NCI-H1417 treated with DMSO at 0.1 percent for 48 hours (cell line): ENCODE measurements around the gene FYB1.

Experiments used
- DNase-seq: peaks from one replicate; lab custom pipeline; 2025; lab: John Stamatoyannopoulos, UW

Gene FYB1

DNA sequence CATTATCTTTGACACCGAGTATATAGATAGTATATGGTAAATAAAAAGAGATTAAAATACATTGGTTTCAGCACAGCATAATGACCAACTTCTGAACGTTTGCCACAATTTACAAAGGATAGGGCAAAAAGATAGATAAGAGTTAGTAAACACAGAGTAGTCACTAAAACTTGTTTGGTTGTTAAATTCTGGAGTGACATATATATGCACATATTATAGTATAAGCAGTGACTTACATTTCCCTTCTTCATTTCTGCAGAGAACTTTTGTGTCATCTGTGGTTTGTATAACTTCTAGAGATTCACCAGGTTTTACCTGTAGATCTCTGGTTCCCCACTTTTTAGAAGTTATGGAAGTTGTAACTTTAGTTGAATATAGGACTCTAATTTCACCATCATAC lies 100.7 kb downstream of the FYB1 start:
- DNase-seq = no peak

DNA sequence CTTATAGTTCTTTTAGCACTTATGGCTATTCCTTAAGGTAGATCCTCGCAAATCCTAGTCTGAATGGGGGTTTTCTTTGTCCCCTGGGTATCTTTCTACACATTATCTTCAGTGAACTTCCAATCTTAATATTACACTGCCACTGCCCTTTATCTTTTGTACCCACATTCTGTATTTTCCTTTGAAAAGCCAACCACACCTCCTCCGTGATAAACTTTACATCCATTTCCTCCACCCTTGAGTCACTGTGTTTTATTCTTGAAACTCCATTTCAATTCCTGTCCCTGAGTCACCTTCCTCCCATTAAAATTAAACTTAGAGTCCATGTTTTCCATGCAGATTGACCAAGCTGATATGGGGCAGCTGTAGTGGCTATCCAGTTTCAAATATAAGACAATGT lies 102.0 kb downstream of the FYB1 start:
- no peak for DNase-seq

DNA sequence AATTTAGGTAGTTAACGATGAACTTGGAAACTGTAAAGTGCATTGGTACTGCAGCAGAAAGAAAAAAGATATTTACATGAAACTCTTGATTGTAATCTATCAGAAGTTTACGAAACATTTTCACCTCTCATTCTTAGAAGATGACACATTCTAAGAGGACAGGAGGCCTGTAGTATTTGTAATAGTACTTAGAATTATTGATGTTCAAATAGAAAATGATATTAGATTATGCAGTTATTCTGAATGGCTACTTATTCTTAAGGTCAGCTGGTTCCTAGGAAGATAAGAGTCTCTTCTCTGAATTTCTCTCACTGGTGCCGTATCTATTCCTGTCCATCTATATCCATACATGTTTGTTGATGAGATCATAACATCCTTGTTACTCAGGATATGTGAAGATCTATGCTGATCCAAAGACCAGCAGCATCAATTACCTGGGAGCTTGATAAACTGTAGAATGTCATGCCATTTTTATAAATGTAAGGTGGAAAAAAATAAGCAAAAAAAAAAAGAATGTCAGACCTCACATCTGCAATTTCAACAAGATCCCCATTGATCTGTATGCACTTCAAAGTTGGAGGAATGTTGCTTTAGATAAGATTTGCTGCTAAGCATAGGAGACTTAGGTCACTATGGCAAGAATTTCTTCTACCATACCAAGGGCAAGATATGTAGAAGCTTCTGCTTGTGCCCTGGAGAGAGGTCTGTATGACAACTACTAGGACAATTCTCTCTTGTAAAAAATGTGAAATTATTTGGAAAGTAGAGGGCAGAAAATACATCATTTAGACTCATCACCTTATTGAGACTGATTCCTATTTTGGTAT lies 102.8 kb downstream of the FYB1 start:
- no peak for DNase-seq

DNA sequence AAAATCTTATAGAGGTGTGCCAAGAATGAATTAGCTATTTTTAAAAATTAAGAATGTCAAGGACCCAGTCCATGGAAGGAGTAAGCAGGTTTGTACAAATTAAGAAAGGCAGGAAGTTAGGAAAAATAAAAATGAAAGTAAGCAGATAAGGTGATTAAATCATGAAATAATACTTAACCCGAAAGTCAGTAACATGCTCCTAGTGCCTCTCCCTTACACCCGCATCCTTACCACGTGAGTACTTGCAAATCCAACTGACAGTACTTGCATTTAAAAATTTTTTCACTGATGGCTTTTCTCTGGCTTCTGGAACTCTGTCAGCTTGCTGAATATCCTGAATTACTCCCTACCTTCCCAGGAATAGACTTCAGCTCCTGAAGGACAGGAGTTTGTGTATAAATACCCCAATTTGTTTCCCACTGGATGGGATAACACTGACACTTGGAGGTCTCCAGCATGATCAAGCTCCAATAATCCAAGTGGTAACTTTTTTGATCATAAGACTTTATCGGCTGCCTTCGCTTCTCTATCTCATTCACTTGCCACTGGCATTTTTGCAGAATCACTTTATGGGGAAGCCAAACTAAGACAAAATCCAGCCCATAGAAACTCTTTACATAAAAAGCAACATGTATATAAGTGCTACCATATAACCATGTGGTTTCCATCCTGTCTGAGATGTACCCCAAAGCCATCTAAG lies 103.6 kb downstream of the FYB1 start:
- DNase-seq = no peak

DNA sequence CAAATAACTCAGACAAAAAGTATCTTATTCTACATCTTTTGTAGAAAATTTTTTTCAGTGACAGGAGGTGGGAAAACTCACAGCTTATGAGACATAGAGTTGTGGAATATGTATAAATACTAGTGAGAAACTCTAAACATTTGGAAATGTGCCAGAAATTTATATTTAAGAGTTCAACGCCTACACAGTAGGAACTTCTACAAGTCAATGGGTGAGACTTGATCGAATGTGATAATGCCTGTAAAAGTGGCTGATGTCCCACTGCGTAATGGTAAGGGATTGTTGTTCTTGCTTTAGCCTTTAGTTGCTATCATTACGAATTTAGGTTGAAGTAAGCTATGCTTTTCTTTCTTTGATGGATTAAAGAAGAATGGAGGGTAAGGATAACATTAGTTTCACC lies 105.2 kb downstream of the FYB1 start:
- no peak for DNase-seq

DNA sequence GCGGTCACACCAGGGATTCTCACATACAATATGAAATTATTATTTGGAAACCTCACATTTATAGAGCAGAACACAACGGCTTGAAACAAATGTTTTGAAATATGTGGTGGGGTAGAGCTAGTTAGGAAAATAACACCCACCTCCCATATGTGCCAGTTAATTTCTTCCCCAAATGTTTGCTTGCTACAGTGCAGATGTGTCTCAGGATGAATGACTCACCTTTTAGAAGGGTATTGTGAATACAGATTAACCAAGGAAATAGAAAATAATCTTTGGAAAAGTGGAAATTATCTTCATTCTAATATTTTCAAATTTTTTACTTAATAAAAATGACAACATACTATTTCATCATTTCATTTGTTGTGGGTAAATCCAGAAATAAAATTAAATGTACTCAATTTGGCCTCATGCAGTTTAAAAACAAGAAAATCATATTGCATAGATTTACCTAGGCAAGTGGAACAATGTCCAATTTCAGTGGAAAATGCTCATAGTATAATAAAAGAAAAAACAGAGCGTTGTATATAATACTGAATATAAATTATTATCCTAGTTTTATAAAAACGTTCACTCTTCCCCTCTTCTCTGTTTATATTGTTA lies 105.9 kb downstream of the FYB1 start:
- DNase-seq = no peak

DNA sequence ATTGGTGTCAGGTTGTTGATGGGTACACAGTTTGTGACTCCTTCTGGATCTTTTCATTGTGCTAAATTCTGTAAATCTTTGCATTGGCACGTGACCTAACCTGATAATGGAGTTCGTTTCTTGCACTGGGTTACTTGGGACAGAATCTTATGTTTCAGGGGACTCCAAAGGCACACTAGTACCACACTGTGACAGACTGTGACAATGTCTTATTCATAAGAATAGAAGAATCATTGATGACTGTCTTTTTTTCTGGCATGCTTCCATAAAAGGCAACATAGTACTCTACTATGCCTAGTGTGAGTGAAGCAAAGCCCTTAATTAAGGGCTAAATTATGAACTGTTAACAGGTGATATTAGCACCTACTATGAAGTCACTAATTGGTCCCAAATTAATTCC lies 109.8 kb downstream of the FYB1 start:
- no peak for DNase-seq

DNA sequence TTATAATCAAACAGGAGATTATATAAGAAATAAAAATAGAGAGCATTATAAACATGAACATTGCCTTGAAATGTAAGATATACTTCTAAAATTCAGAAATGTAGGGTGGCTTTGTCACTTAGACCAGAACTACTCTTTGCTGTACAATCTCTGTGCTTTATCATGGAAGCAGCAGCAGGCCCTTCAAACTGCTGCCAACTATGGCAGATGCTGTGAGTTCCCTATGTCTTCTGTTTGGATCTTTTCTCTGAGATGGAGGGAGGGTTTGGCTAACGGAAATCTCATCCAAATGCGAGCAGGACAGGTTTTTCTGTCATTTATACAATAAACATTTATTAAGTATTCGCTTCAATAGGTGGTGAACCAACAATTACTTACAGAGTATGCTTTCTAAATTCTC lies 110.4 kb downstream of the FYB1 start:
- no peak for DNase-seq

DNA sequence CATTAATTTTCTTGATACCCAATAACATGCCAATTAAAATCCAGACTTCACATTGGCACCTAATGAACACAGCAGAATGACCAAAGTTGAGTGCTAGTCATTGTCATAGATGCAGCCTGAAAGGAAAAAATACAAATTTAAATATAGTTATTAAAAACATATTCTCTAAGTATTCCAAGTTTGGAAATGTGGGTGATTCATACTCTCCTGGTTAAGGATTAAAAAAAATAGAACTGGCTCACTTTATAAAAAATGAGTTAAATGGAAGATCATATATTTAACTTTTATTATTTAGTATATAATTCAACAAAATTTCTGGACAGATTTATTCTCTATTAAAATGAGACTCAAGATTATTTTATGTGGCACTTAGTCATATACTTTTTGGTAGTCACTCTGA lies 112.0 kb downstream of the FYB1 start:
- no peak for DNase-seq

DNA sequence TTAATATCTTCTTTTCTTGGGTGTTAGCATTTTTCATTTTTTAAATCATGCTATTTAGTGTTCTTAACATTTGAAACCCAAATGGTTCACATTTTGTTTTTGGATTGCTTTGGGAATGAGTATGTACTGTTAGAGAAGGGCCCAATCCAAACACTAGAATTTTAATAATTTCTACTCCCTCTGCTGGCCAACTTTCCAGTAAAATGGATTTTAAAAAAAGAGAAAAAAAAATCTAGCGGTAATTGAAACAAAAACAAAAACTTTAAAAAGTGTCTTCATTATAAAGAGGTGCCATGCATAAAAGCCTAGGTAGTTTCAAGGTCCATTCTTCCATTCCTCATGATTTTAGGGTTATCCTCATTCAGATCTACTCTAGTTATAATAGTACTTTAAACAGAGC lies 113.0 kb downstream of the FYB1 start:
- DNase-seq = no peak

DNA sequence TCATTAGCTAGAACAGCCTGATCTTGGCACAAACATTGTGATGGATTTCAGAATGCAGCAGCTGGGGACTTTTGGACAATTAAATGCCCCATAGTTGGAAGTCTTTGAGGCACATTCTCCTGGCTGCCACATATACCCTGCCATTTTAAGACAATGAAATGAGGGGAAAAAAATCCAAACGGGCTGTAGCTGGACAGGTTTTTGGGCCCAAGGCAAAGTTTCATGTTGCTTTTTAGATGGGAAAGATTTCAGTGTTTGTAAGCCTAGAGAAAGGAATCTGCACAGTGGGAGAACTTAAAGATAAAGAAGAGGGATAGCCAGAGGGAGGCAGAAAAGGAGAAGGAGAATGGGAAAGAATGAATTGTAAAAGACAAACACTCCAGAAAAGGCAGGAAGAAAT lies 115.1 kb downstream of the FYB1 start:
- DNase-seq = no peak

DNA sequence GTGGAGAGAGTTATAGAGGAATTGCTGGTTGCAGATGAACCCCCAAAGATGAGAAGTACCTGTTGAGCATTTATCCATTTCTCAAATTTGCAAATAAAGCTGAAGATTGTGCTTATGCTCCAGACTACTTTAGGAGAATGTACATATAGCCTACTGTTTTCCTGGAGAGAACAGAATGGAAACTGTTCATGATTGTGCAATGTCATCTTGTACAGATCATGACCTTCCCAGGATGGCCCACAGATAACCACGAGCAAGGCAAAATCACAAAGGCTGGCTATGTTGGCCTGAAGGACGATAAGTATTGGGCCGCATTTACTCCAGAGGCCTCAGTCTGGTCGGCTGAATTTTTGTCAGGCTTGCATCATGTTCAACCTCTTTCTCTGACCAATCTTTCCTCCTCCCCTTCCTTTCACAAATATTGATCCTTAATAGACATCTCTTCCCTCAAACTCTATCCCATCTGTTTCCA lies 116.6 kb downstream of the FYB1 start:
- DNase-seq = no peak

DNA sequence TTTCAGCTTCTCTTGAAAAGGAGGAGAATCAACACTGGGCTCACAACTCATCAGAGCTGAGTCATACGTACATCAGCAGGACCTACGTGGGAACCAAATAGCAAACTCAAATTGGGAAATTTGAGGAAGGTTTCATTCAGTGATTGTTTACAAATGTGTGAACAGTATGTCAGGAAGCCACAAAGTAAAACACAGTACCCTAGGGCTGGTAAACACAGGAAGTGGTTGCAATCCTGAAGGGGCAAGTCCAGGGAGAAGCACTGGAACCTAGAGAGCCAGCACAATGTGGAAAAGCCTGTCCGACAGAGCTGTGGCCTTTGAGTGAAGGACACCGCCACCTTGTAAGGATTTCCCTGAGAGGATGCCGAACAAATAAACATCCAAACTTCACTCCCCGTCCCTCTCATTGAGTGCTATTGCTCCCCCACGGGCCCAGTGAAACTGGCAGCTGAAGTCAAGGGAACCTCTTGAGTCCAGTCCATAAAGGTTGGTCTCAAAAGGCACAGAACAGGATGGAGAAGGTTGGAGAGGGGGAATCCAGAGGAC lies 118.4 kb downstream of the FYB1 start:
- DNase-seq = no peak

DNA sequence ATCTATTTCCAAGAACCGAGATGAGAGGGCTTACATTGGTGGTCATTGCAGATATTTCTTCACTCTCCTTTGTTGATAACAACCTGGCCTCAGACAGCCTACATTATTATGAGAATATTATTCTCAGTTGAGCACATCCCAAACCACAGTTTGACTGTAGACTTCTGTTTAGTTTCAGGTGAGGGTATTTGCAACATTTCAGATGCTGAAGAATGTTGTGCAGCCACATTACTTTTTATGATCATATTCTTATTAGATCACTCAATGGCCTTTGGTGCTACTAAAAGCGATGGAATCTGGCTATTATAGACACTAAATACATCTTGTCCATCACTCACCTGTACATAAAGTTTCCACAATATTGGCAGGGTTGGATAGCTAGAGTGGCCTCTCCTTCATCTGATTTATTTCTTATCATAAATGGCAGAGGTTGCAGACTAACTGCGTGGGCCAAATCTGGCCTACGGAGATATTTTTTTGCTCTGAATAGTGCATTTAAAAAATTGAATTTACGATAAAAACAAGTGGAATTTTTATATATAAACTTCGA lies 119.0 kb downstream of the FYB1 start:
- DNase-seq = no peak

DNA sequence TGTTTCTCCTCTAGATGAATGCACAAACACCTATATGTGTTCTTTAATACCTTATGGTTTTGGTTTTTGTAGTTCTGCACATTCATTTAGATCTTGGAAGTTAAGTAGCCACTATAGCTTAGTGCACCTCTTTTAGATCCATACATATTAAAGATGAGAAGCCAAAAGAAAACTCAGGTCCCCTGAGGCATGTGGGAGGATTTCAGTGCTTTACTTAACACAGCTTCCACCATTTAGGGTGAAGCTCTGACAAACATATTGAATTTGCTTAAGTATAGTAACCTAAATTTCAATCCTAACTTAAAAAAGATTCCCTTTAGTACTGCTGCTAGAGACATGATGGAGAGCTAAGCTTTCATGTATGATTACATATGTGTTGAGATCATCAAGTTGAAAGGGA lies 119.5 kb downstream of the FYB1 start:
- no peak for DNase-seq

DNA sequence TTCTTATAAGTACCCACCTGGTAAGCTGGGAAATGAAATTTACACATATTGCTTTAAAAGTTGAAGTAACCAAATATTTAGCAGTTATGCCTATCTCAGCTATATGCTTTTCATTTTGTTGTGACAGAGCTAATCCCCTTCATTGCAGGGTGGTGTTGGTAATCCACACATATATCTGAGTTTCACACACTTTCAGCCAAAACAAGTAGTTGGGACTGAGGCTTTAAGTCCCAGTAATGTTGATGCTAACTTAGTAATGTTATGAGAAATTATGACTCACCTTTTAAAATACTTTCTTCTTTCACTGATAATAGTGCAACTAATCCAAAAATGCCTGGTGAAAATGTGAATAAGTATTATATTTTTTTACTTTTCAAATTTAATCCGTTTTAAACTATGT lies 126.0 kb downstream of the FYB1 start:
- DNase-seq = no peak

DNA sequence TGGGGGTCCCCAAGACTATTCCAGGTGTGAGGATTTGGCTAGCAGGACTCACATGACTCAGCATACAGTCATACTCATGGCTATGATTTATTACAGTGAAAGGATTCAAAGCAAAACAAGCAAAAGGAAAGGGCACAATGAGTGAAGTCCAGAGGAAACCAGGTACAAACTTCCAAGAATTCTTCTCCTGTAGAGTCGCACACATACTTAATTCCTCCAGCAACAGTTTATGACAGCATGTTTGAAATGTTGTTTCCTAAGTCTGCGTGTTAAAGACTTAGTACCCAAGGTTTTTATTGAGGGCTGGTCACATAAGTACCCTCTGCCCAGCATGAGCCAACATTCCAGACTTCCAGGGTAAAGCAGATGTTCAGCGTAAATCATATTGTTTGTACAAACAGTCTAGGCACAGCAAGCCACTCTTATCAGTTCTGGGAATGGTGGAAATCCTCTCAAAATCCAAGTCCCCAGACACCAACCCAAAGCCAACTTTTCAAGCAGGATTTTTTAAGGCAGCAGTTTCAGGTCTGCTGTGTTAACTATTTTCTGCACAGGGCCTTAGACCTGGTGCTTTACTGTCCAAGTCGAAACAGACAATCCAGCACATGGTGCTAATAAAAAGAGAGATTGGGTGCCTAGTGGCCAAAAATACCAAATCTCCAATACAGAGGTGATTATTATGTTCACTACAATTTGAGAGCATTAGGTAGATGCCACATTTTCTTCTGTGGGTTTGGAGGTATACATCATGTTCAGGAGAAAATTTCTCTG lies 126.6 kb downstream of the FYB1 start:
- no peak for DNase-seq

DNA sequence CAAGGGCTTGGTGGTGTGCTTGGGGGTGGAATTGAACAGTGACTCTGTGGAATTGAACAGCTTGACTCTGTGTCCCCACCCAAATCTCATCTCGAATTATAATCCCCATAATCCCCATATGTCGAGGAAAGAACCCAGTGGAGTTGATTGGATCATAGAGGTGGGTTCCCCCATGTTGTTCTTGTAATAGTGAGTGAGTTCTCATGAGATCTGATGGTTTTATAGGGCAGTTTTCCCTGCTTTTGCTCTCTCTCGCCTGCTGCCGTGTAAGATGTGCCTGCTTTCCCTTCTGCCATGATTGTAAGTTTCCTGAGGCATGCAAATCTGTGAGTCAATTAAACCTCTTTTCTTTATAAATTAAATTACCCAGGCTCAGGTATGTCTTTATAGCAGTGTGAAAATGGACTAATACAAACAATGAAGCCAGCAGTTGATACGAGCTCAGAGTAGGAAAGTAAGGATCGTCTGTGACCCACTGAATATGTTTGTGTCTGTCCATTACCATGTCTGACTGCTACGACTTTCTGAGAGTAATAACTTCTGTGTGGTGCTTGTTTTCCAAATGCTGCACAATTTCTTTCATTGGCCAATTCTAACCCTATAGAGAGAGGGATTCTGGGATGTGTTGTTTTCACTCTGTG lies 127.3 kb downstream of the FYB1 start:
- DNase-seq = no peak

DNA sequence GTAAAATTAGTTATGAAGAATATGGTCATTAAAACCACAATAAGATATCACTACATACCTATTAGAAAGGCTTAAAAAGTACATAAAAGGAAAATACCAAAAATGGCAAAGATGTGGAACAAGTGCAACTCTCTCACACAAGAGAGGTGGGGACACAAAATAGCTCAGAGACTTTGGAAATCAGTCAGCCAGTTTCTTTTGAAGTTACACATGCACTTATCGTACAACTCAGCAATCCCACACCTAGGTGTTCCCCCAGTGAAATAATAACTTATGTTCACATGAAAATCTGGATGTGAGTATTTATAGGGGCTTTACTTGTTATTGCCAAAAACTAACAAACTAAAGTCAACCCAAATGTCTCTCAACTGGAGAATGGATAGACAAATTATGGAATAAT lies 135.4 kb downstream of the FYB1 start:
- no peak for DNase-seq

DNA sequence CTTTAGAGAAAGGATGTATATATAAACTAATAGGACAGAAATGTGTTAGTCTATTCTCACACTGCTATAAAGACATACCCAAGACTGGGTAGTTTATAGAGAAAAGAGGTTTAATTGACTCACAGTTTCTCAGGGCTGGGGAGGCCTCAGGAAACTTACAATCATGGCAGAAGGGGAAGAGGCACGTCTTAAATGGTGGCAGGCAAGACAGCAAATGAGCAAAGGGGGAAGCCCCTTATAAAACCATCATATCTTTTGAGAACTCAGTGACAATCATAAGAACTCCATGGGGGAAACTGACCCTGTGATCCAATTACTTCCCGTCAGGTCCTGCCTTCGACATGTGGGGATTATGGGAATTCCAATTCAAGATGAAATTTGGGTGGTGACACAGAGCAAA lies 136.4 kb downstream of the FYB1 start:
- DNase-seq = no peak

DNA sequence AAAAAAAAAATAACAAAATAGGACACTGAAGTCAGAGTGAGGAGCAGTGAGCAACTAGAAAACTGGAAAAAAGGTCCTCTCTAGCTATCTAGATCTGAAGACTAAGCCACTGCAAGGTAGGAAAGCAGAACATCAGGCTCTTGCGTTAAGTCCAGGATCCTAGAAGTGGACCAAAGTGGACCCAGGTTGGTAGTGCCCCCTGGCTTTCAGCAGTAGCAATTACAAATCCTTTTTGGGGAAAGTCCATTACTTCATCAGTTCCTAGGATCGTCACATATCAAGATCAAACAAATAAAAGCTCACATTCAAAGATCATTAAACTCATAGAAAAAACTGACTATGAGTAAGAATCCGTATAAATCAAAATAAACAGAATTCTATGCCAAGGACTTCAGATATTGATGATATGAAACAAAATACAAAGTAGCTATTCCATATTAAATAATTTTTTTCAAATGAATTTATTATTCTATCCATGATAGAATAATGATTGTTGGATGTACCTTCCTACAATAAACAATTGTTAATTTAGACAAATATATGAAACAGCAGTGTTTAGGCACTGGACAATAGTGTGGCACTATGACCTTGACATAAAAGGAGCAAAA lies 138.7 kb downstream of the FYB1 start:
- no peak for DNase-seq
